ENCODE results near the gene DIAPH2.

Gene DIAPH2

DNA sequence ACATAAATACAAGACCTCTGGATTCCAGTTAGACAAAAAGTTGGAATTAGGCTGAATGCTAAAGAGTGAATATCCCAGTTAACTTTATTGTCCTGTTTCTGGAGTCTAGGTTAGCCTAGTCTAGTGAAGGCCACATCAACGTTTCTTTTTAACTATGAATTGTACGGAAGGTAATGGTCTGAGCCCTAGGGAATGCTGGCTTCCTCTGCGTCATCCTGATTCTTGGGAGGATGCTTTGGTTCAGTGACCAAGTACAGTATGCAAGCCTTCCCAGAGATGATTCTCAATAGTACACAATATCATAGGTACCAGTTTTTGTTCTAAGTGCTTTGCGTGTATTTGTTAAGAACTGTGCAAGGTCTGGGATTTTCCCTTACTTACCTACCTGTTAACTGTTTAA is 11.8 kb downstream of the DIAPH2 start (continued):
- TF ChIP-seq, protein P1, sequence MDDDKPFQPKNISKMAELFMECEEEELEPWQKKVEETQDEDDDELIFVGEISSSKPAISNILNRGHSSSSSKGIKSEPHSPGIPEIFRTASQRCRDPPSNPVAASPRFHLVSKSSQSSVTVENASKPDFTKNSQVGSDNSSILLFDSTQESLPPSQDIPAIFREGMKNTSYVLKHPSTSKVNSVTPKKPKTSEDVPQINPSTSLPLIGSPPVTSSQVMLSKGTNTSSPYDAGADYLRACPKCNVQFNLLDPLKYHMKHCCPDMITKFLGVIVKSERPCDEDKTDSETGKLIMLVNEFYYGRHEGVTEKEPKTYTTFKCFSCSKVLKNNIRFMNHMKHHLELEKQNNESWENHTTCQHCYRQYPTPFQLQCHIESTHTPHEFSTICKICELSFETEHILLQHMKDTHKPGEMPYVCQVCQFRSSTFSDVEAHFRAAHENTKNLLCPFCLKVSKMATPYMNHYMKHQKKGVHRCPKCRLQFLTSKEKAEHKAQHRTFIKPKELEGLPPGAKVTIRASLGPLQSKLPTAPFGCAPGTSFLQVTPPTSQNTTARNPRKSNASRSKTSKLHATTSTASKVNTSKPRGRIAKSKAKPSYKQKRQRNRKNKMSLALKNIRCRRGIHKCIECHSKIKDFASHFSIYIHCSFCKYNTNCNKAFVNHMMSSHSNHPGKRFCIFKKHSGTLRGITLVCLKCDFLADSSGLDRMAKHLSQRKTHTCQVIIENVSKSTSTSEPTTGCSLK (tag by site-specific recombination; IDR thresholded peaks at IDR 0.05), result no peak
- no peak for TF ChIP-seq ZNF776 (tag by site-specific recombination; IDR thresholded peaks at IDR 0.05; ENCODE audit: borderline replicate concordance)

GRCh38 chrX:96700625-96701024 is 16.0 kb downstream of the DIAPH2 start:
- TF ChIP-seq ZFHX2 (tag by site-specific recombination; conservative IDR thresholded peaks at IDR 0.05), result no peak
- Histone ChIP-seq H3K27ac (ENCODE audit: extremely low read depth, low read depth, low read length) (no peak overlapping the region), H3K9me3 (ENCODE audit: control insufficient read depth, insufficient read depth, low read depth, low read length) (no peaks in the 10 kb centered on the region), H3K4me3 (ENCODE audit: low read depth, low read length) (no peak overlapping the region), H3K4me1 (ENCODE audit: control insufficient read depth, insufficient read depth, low read length) (no peaks in the 10 kb centered on the region), H3K36me3 (ENCODE audit: control insufficient read depth in 2 of 2, insufficient read depth in 1 of 2, low read length in 2 of 2) (no peaks in the 10 kb centered on the region)
- ChIA-PET CTCF (interaction anchor here (0.7 kb wide), 1 partner anchor 649 kb away, joined by 6 read pairs; no protein-coding TSS in a partner anchor), POLR2A (no interaction called here)

GRCh38 chrX:96703379-96703778 is 18.7 kb downstream of the DIAPH2 start:
- Histone ChIP-seq H3K4me3 (ENCODE audit: low read depth, low read length) (no peak overlapping the region), H3K4me1 (ENCODE audit: control insufficient read depth, insufficient read depth, low read length) (no peaks in the 10 kb centered on the region), H3K27ac (ENCODE audit: extremely low read depth, low read depth, low read length) (no peak overlapping the region), H3K36me3 (ENCODE audit: control insufficient read depth in 2 of 2, insufficient read depth in 1 of 2, low read length in 2 of 2) (no peaks in the 10 kb centered on the region), H3K9me3 (ENCODE audit: control insufficient read depth, insufficient read depth, low read depth, low read length) (no peaks in the 10 kb centered on the region)
- ChIA-PET POLR2A (no interaction called here), CTCF (no interaction called here)
- no peak for TF ChIP-seq ZNF555 (tag by site-specific recombination; conservative IDR thresholded peaks at IDR 0.05)
- TF ChIP-seq, protein P2, sequence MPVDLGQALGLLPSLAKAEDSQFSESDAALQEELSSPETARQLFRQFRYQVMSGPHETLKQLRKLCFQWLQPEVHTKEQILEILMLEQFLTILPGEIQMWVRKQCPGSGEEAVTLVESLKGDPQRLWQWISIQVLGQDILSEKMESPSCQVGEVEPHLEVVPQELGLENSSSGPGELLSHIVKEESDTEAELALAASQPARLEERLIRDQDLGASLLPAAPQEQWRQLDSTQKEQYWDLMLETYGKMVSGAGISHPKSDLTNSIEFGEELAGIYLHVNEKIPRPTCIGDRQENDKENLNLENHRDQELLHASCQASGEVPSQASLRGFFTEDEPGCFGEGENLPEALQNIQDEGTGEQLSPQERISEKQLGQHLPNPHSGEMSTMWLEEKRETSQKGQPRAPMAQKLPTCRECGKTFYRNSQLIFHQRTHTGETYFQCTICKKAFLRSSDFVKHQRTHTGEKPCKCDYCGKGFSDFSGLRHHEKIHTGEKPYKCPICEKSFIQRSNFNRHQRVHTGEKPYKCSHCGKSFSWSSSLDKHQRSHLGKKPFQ (tag by site-specific recombination; IDR thresholded peaks at IDR 0.05), result no peak
- TF ChIP-seq ZNF148 (tag by site-specific recombination; IDR thresholded peaks at IDR 0.05; ENCODE audit: borderline replicate concordance), result no peak
- no peak for TF ChIP-seq TRIM28 (IDR thresholded peaks at IDR 0.05; ENCODE audit: borderline replicate concordance, low read length)
- no peak for TF ChIP-seq ZNF514 (tag by site-specific recombination; IDR thresholded peaks at IDR 0.05)
- TF ChIP-seq ZNF610 (tag by site-specific recombination; IDR thresholded peaks at IDR 0.05; ENCODE audit: borderline replicate concordance), result no peak
- TF ChIP-seq, protein P3, sequence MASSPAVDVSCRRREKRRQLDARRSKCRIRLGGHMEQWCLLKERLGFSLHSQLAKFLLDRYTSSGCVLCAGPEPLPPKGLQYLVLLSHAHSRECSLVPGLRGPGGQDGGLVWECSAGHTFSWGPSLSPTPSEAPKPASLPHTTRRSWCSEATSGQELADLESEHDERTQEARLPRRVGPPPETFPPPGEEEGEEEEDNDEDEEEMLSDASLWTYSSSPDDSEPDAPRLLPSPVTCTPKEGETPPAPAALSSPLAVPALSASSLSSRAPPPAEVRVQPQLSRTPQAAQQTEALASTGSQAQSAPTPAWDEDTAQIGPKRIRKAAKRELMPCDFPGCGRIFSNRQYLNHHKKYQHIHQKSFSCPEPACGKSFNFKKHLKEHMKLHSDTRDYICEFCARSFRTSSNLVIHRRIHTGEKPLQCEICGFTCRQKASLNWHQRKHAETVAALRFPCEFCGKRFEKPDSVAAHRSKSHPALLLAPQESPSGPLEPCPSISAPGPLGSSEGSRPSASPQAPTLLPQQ (tag by site-specific recombination; IDR thresholded peaks at IDR 0.05), result no peak
- TF ChIP-seq ZNF350 (tag by site-specific recombination; IDR thresholded peaks at IDR 0.05), result no peak
- TF ChIP-seq KLF7 (tag by site-specific recombination; IDR thresholded peaks at IDR 0.05; ENCODE audit: borderline replicate concordance), result no peak
- no peak for TF ChIP-seq ZBTB20 (tag by site-specific recombination; IDR thresholded peaks at IDR 0.05)
- no peak for TF ChIP-seq ZNF302 (tag by site-specific recombination; IDR thresholded peaks at IDR 0.05; ENCODE audit: low read depth)
- TF ChIP-seq ZNF544 (tag by site-specific recombination; IDR thresholded peaks at IDR 0.05), result no peak

Data from HEK293 (cell line).